HG02642 (cell line): ENCODE results near the gene SEC31A.
"Not testable (repeated sequence)": the region's sequence is repeated elsewhere in the genome, so short reads cannot be mapped to it uniquely, and the experiment has no call there.

ENCODE experiments used
- ATAC-seq: cut with Tn5 transposase; IDR thresholded peaks from one replicate; pipeline ENCODE4 v1.9.1; 2021; ENCODE audit warnings: mild to moderate bottlenecking; ENCODE audit not compliant: unreplicated experiment, poor library complexity

The SEC31A gene

GRCh38 chr4:82890901-82891706, at the start of gene SEC31A:
TSS of gene SEC31A (minus strand) at chr4:82891153. CDS start at chr4:82881936, 9,217 bp downstream.
- peak; percentile 94 for ATAC-seq

- no peak for ATAC-seq
Observed at GRCh38 chr4:82939414-82939813, 48.5 kb upstream of the SEC31A start.

GRCh38 chr4:82934441-82934840, 43.5 kb upstream of the SEC31A start:
- ATAC-seq = no peak

GRCh38 chr4:82930848-82931755, 40.1 kb upstream of the SEC31A start:
- no peak for ATAC-seq

GRCh38 chr4:82921795-82922194, 30.8 kb upstream of the SEC31A start:
- no peak for ATAC-seq

GRCh38 chr4:82919386-82919785, 28.4 kb upstream of the SEC31A start:
- no peak for ATAC-seq

- no peak for ATAC-seq
Observed at GRCh38 chr4:82918091-82918490, 27.1 kb upstream of the SEC31A start.

- ATAC-seq = not testable (repeated sequence)
Observed at GRCh38 chr4:82913968-82914367, 23.0 kb upstream of the SEC31A start.

GRCh38 chr4:82913305-82913704, 22.4 kb upstream of the SEC31A start:
- no peak for ATAC-seq

- ATAC-seq = no peak
Observed at GRCh38 chr4:82909326-82909725, 18.4 kb upstream of the SEC31A start.

GRCh38 chr4:82906469-82906868, 15.5 kb upstream of the SEC31A start:
- ATAC-seq = no peak

- ATAC-seq = peak; percentile 40
Observed at GRCh38 chr4:82905205-82905604, 14.3 kb upstream of the SEC31A start.

GRCh38 chr4:82903737-82904136, 12.8 kb upstream of the SEC31A start:
- ATAC-seq = no peak

GRCh38 chr4:82901183-82901718, 10.3 kb upstream of the SEC31A start:
- ATAC-seq = no peak

GRCh38 chr4:82900411-82901182, 9.6 kb upstream of the SEC31A start, which contains the start of gene THAP9:
TSS of gene THAP9 (plus strand) at chr4:82900735. CDS start at chr4:82900803, 68 bp downstream.
- peak; percentile 94 for ATAC-seq

- ATAC-seq = peak; percentile 3
Observed at GRCh38 chr4:82900066-82900410, 9.1 kb upstream of the SEC31A start.

- no peak for ATAC-seq
Observed at GRCh38 chr4:82899374-82900065, 8.6 kb upstream of the SEC31A start.

- ATAC-seq = no peak
Observed at GRCh38 chr4:82898322-82899243, 7.6 kb upstream of the SEC31A start.

GRCh38 chr4:82896755-82897154, 5.8 kb upstream of the SEC31A start:
- ATAC-seq = no peak
